Measurements from ENCODE around the gene DNM3.

DNM3 gene

DNA sequence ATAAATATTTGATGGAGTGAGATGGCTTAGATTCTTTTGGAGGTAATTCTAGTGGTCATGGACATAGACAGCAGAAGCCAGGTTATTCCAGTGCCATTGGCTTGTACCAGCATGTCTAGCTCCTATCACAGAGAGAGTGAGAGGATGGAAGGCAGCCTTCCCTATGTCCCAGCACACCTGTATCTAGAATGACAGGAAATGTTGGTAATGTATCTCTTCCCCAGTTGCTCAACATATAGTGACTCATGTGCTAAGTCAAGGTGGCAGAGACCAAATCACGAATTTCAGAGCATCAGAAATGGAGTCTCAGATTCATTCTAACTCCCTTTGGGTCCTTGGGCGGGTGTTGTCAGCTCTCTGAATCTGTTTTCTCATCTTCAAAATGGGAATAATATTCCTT lies 31.5 kb upstream of the DNM3 start:
- no peak overlapping the region for H3K4me3 ChIP-seq (ENCODE audit: low read length)
- no peaks in the 10 kb centered on the region for H3K36me3 ChIP-seq (ENCODE audit: control insufficient read depth, low read length)
- H3K27ac ChIP-seq (ENCODE audit: low read depth, low read length) = no peak overlapping the region
- no peaks in the 10 kb centered on the region for H3K79me2 ChIP-seq (ENCODE audit: control insufficient read depth, low read length)
- H3K9me3 ChIP-seq (ENCODE audit: control insufficient read depth, insufficient read depth, low read length) = no peaks in the 10 kb centered on the region
- no peaks in the 10 kb centered on the region for H3F3A ChIP-seq (ENCODE audit: control insufficient read depth, insufficient read depth)
- TF ChIP-seq, protein P1, sequence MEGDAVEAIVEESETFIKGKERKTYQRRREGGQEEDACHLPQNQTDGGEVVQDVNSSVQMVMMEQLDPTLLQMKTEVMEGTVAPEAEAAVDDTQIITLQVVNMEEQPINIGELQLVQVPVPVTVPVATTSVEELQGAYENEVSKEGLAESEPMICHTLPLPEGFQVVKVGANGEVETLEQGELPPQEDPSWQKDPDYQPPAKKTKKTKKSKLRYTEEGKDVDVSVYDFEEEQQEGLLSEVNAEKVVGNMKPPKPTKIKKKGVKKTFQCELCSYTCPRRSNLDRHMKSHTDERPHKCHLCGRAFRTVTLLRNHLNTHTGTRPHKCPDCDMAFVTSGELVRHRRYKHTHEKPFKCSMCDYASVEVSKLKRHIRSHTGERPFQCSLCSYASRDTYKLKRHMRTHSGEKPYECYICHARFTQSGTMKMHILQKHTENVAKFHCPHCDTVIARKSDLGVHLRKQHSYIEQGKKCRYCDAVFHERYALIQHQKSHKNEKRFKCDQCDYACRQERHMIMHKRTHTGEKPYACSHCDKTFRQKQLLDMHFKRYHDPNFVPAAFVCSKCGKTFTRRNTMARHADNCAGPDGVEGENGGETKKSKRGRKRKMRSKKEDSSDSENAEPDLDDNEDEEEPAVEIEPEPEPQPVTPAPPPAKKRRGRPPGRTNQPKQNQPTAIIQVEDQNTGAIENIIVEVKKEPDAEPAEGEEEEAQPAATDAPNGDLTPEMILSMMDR (IDR thresholded peaks at IDR 0.05; ENCODE audit: low read depth, low read length, poor library complexity, severe bottlenecking) = no peak
- no peak for TF ChIP-seq EZH2phosphoT487 (IDR thresholded peaks at IDR 0.05; ENCODE audit: borderline replicate concordance, low read length)
- no peaks in the 10 kb centered on the region for H3K4me1 ChIP-seq (ENCODE audit: control insufficient read depth, low read length)
- no peak overlapping the region for H3K4me2 ChIP-seq (ENCODE audit: low read length)
- H3K27me3 ChIP-seq (ENCODE audit: control insufficient read depth, low read length) = no peaks in the 10 kb centered on the region
- H3K9me2 ChIP-seq (replicated peaks; ENCODE audit: control insufficient read depth, low read length) = no peaks in the 10 kb centered on the region
- H4K20me1 ChIP-seq (ENCODE audit: control insufficient read depth, insufficient read depth, low read depth, low read length) = no peaks in the 10 kb centered on the region

DNA sequence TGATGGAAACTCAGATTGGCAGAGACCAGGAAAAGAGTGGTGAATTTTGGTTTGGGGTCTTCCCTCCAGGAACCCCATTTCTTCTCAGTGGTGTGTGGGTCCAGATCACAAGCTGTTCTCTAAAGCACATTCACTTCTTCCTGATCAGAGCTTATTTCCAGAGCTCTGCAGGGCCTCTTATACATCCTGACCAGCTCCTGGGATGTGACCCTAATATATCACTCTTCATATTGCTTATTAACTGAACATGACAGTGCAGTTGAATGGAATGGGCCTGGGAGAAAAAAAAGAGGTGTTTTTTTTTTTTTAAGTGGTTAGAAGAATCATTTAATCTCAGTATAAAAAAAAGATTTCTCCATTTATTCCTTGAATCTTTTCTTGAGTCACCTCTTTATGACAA lies 29.6 kb upstream of the DNM3 start:
- Histone ChIP-seq H3K9me3 (ENCODE audit: control insufficient read depth, insufficient read depth, low read length) (no peaks in the 10 kb centered on the region), H3K4me2 (ENCODE audit: low read length) (no peak overlapping the region), H3K79me2 (ENCODE audit: control insufficient read depth, low read length) (no peaks in the 10 kb centered on the region), H3K4me1 (ENCODE audit: control insufficient read depth, low read length) (no peaks in the 10 kb centered on the region), H3K27me3 (ENCODE audit: control insufficient read depth, low read length) (no peaks in the 10 kb centered on the region), H3K27ac (ENCODE audit: low read depth, low read length) (no peak overlapping the region), H3F3A (ENCODE audit: control insufficient read depth, insufficient read depth) (no peaks in the 10 kb centered on the region), H3K4me3 (ENCODE audit: low read length) (no peak overlapping the region), H3K9me2 (replicated peaks; ENCODE audit: control insufficient read depth, low read length) (no peaks in the 10 kb centered on the region), H4K20me1 (ENCODE audit: control insufficient read depth, insufficient read depth, low read depth, low read length) (no peaks in the 10 kb centered on the region), H3K36me3 (ENCODE audit: control insufficient read depth, low read length) (no peaks in the 10 kb centered on the region)
- no peak for TF ChIP-seq EZH2phosphoT487 (IDR thresholded peaks at IDR 0.05; ENCODE audit: borderline replicate concordance, low read length)
- TF ChIP-seq, protein P1 (IDR thresholded peaks at IDR 0.05; ENCODE audit: low read depth, low read length, poor library complexity, severe bottlenecking) = no peak

DNA sequence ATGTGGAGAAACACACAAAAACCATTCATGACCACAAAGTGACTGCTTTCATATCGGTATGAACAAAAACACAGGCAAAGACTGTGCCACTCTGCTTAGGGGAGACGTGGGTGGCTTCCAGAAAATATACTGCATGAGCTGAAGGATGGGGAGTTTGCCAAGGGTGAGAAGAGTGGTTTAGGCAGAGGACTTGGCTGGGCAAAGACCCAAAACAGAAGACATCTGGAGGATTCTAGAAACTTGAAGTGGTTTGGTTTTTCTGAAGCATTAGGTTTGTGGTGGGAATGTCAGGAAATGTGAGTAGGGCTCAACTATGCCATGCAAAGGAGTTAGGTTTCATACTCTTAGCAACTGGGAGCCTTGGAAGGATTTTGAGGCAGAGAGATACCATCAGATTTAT lies 26.6 kb upstream of the DNM3 start:
- H3K4me2 ChIP-seq (ENCODE audit: low read length) = no peak overlapping the region
- TF ChIP-seq, protein P1 (IDR thresholded peaks at IDR 0.05; ENCODE audit: low read depth, low read length, poor library complexity, severe bottlenecking) = no peak
- no peak for TF ChIP-seq EZH2phosphoT487 (IDR thresholded peaks at IDR 0.05; ENCODE audit: borderline replicate concordance, low read length)
- no peaks in the 10 kb centered on the region for H3K79me2 ChIP-seq (ENCODE audit: control insufficient read depth, low read length)
- H3K4me3 ChIP-seq (ENCODE audit: low read length) = no peak overlapping the region
- H3F3A ChIP-seq (ENCODE audit: control insufficient read depth, insufficient read depth) = no peaks in the 10 kb centered on the region
- H4K20me1 ChIP-seq (ENCODE audit: control insufficient read depth, insufficient read depth, low read depth, low read length) = no peaks in the 10 kb centered on the region
- H3K9me2 ChIP-seq (replicated peaks; ENCODE audit: control insufficient read depth, low read length) = no peaks in the 10 kb centered on the region
- no peaks in the 10 kb centered on the region for H3K9me3 ChIP-seq (ENCODE audit: control insufficient read depth, insufficient read depth, low read length)
- H3K36me3 ChIP-seq (ENCODE audit: control insufficient read depth, low read length) = no peaks in the 10 kb centered on the region
- H3K27ac ChIP-seq (ENCODE audit: low read depth, low read length) = no peak overlapping the region
- H3K4me1 ChIP-seq (ENCODE audit: control insufficient read depth, low read length) = no peaks in the 10 kb centered on the region
- H3K27me3 ChIP-seq (ENCODE audit: control insufficient read depth, low read length) = no peaks in the 10 kb centered on the region

All from DOHH2 (cell line).